Skin of body (tissue), 1 donor: ENCODE measurements around the gene CLDN1. TPM values are rescaled to one million over a fixed set of nuclear protein-coding genes. Genes with fewer than 3 reads are reported as not detected.

ENCODE experiments used
- total RNA-seq: library from RNA; depleted of rRNA; stranded (reverse); fragments of >200 nt; gene quantifications from one replicate; pipeline ENCODE4 v1.2.3, GENCODE V29; 2014

Gene CLDN1
- total RNA-seq, 1 donor from 2014 or later, result 115 TPM

Other genes starting within 250 kb of the CLDN1 start
- 37.7 TPM for gene P3H2, start 201.5 kb downstream of the CLDN1 start, total RNA-seq
- gene CLDN16, start 65.7 kb upstream of the CLDN1 start, total RNA-seq, result 0.69 TPM
- not detected for gene TMEM207, start 127.5 kb upstream of the CLDN1 start, total RNA-seq
- 12.9 TPM for gene IL1RAP, start 191.6 kb upstream of the CLDN1 start, total RNA-seq